GM21619 (cell line): ENCODE measurements around the gene GRIP2.

Experiments
- ATAC-seq: cut with Tn5 transposase; IDR thresholded peaks from one replicate; pipeline ENCODE4 v1.9.1; 2021; ENCODE audit not compliant: unreplicated experiment

The GRIP2 gene

GRCh38 chr3:14472471-14473351 is 67.4 kb downstream of the GRIP2 start:
- no peak for ATAC-seq

DNA sequence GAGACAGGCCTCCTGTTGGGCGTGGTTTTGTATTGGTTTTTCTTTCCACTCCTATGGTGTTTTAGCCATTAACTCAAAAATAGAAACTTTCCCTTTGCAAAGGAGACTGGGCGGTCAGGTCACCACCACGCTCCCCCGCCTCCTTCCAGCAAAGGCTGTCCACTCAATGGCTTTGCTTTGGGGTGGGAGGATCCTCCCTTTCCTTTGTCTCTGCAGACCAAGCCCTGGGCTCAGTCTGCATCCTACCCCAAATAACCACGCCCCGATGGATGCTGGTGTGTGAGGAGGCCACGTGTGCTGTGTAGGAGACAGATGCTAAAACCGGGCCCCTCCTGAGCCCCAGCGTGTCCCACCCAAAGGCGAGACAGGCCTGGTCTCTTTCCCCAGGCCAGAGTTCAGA is 68.5 kb downstream of the GRIP2 start:
- ATAC-seq = no peak

GRCh38 chr3:14471016-14471415 is 69.1 kb downstream of the GRIP2 start:
- no peak for ATAC-seq

DNA sequence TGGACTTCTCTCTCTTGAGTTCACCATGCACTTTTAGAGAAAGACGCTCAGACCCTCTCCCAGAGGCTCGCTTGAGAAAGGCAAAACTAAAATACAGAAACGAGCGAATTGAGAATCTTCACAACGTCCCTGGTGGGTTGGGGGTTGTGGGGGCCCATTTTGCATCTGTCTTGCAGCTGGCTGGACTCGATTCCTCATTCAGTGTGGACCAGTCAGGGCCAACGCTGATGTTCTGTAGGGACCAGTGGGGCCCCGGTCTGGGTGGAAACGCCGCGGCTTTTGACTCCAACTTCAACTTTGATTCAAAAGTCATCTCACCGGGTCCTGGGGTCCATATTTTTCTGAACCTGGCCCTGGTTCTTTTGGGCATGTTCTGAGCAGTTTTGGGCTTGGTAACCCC is 69.7 kb downstream of the GRIP2 start:
- no peak for ATAC-seq

GRCh38 chr3:14468621-14468981 is 71.5 kb downstream of the GRIP2 start:
- no peak for ATAC-seq

- ATAC-seq = no peak
Measured at GRCh38 chr3:14467814-14468620, 72.1 kb downstream of the GRIP2 start.

DNA sequence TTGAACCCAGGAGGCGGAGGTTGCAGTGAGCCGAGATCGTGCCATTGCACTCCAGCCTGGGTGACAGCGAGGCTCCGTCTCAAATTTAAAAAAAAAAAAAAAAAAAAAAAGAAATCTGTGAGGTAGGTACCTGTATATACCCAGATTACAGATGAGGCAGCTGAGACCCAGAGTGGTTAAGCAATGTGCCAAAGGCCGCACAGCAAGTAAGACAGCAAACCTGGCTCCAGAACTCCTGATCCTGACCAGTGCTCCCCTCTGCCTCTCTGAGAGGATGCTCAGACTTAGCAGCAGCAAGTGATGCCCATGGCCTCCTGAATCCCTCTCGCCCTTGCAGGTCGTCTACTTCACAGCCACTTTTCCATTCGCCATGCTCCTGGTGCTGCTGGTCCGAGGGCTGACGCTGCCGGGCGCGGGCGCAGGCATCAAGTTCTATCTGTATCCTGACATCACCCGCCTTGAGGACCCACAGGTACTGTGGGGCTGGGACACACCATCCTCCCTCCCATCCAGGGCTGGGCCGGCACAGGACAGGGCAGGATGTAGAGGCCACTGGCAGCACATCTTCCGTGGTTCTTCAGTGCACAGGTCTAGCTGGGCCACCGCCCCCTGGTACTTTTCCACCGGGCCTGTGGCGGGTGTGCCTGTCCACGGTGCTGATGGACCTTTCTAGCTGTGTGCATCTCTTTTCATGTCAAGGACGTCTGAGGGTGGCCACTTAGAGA is 73.8 kb downstream of the GRIP2 start:
- no peak for ATAC-seq

GRCh38 chr3:14465425-14465824 is 74.7 kb downstream of the GRIP2 start:
- no peak for ATAC-seq

GRCh38 chr3:14464521-14464920 is 75.6 kb downstream of the GRIP2 start:
- no peak for ATAC-seq

DNA sequence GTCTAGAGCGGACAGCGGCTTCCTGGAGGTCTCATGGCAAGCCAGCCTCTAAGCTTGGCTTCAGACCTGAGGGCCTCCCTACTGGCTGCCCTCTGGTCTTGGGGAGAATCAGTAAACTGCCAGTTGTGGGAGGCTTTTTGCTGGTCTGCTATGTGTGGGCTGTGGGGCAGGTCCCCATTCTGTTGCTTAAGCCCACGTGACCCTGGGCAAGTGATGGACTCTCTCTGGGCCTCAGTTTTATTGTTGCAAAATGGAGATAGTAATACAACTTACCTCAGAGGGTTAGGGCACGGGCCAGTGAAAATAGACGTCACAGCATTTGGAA is 76.0 kb downstream of the GRIP2 start:
- ATAC-seq = no peak

DNA sequence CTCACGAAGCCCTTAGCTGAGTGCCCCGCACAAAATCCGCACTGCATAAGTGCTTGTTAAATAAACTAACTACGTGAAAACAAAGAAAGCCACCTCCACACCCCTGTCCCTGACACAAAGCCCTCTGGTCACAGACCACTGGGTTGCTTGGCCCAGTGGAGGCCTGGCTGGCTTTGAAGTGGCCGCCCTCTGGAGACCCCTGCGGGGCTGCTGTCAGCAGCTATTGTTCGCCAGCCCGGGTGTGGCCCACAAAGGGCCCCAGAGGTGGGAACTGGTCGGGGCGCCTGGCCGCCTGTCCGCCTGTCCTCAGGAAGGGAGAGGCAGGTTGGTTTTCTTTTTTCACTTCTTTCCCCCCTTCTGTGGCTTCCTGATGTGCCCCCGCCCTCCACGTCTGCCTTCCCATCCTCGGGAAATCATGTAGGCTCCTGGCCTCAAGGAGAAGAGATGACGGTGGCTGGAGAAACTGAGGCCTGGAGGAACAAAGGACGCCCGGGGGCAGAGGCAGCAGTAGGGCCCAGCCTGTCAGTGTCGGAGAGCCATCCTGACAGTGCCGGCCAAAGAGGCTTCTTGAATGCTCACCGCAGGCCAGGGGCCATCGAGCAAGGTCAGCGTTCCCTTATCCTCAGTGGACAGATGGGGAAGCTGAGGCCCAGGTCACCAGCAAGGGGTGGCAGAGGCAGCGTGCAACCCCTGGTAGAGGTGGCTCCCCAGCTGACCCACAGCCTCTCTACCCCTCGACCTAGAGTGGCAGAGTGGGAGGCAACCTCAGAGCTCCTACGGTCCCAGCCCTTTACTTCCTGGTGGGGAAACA is 76.6 kb downstream of the GRIP2 start:
- ATAC-seq = no peak

- no peak for ATAC-seq
Measured at GRCh38 chr3:14462738-14463137, 77.4 kb downstream of the GRIP2 start.

DNA sequence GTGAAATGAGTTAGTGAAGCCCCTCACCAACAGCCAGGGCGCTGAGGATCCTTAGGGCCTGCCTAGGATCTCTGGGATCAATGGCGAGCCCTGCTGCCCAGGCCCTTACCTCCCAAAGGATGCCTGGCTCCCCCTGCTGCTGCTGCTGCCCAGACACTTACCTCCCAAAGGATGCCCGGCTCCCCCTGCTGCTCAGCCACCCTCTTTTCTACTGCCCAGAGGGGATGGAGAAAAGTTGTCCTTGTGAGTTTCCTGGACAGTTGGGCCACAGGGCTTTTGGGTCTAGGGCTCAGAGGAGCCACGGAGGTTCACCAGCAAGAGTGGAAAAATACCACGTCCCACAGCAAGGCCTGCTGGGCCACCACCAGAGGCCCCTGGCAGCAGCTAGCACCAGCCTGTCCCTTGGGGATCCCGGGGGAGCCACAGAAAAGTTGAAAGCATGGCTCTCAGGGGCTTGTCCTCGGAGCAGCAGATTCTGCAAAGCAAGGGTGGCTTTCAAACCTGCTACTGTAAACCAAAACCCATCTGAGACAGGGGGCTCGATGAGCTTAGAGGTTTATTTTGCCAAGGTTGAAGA is 78.3 kb downstream of the GRIP2 start:
- no peak for ATAC-seq

GRCh38 chr3:14461006-14461747 is 79.0 kb downstream of the GRIP2 start:
- ATAC-seq = no peak

DNA sequence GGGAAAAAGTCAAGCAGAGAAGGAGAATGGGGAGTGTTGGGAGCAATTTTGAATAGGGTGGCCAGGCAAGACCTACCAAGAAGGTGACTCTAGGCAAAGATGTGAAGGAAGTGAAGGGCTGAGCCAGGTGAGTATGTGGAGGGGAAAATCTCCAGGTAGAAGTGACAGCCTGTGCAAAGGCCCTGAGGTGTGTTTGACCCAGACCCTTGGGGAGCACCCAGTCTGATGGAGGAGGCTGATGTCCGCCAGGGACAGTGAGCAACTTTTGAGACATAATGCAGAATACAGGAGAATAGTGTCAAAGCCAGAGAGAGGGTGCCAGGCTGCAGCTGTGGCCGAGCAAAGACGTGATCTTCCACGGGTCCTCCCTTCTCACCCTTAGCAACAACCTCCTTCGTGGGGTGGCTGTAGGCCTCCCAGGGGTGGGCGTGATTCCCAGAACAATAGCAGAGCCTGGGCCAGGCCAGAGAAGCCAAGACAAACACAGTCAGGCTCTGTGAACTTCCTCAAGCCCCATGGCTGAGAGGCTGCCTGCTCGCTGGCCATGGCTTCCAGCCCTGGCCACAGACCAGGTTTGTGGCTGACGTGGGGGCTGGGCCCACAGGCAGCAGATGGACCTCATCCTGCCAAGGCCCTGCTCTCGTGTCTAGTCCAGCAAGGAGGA is 79.7 kb downstream of the GRIP2 start:
- no peak for ATAC-seq

- ATAC-seq = no peak
Measured at GRCh38 chr3:14459787-14460186, 80.4 kb downstream of the GRIP2 start.

- no peak for ATAC-seq
Measured at GRCh38 chr3:14459384-14459783, 80.8 kb downstream of the GRIP2 start.

DNA sequence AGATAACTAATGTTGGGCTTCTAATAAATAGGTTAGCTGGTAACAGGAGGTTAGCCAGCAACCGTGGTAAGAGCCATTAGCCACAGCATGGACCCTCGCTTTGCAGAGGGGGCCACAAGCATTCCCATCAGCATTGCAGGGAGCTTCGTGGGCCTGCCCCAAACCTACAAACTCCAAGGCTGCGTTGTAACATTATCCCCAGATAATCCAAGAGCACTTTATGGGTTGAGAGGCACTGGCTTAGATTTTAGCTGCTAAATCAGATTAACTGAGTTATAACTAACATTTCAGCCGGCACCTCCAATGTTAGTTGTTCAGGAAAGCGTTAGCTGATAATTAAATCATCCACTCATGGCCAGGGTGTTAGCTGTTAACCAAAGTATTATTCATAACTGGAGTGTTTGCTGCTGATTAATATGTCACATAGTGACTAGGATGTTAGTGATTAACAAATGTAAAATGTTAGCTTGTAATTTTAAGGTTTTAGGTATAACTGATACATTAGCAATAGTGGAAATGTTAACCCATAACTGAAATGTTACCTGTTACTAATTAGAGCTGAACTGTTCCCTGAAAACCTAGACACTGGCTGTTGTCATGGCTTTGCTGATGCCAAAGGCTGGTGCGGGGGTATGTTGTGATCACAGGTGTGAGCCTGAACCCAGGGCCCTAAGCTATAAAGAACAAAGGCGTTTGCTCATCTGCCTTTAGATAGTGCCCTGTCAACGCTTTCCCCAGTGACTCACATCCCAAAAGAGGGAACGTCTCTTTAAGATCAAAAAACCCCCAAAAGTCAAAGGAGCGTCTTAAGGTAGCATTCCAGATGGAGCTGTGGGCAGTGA is 81.5 kb downstream of the GRIP2 start:
- ATAC-seq = peak; percentile 54
